Measurements from ENCODE around the gene OR9Q1. TPM values are rescaled to one million over a fixed set of nuclear protein-coding genes. Genes with fewer than 3 reads are reported as not detected.

The OR9Q1 gene
- total RNA-seq, 4 donors from 2014 or later, result not detected

DNA sequence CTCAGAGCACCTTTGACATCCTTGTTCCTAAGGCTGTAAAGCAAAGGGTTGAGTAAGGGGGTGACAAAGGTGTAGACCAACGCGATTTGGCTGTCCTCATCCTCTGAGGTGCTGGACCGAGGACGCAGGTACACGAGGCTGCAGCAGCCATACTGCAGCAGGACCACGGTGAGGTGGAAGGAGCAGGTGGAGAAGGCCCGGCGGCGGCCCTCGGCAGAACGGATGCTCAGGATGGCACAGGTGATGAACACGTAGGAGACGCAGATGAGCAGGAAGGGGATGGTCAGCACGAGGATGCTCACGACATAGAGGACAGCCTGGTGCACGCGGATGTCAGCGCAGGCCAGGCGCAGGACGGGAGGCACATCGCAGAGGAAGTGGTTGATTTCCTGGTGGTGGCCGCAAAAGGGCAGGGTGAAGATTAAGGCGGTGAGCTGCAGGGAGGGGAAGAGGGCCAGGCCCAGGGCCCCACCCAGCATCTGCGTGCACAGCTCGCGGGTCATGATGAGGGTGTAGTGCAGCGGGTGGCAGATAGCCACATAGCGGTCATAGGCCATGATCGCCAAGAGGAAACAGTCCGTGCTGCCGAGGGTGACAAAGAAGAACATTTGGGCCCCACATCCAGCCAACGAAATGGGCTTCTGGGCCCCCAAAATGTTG lies 204.4 kb downstream of the OR9Q1 start:
- TF ChIP-seq, protein P1, sequence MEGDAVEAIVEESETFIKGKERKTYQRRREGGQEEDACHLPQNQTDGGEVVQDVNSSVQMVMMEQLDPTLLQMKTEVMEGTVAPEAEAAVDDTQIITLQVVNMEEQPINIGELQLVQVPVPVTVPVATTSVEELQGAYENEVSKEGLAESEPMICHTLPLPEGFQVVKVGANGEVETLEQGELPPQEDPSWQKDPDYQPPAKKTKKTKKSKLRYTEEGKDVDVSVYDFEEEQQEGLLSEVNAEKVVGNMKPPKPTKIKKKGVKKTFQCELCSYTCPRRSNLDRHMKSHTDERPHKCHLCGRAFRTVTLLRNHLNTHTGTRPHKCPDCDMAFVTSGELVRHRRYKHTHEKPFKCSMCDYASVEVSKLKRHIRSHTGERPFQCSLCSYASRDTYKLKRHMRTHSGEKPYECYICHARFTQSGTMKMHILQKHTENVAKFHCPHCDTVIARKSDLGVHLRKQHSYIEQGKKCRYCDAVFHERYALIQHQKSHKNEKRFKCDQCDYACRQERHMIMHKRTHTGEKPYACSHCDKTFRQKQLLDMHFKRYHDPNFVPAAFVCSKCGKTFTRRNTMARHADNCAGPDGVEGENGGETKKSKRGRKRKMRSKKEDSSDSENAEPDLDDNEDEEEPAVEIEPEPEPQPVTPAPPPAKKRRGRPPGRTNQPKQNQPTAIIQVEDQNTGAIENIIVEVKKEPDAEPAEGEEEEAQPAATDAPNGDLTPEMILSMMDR (IDR thresholded peaks at IDR 0.05 in 4 of 5, conservative IDR thresholded peaks at IDR 0.05 in 1 of 5), result no peak
- no peak for TF ChIP-seq POLR2A (IDR thresholded peaks at IDR 0.05)
- no peak overlapping the region for H3K4me3 ChIP-seq
- H3K4me1 ChIP-seq, result no peaks in the 10 kb centered on the region
- no peaks in the 10 kb centered on the region for H3K27me3 ChIP-seq
- intact Hi-C loops (cut with DNase I; ENCODE audit: low total_unique reads) (no loop called here), in situ Hi-C loops (cut with MboI; ENCODE audit: low sequenced_read_pairs in 4 of 4) (no loop called here)
- H3K9me3 ChIP-seq, result no peaks in the 10 kb centered on the region
- H3K27ac ChIP-seq, result no peak overlapping the region
- ATAC-seq (no peak), DNase-seq (no peak)
- no peaks in the 10 kb centered on the region for H3K36me3 ChIP-seq

Other genes starting within 250 kb of the OR9Q1 start
- gene OR6Q1, start 7.1 kb downstream of the OR9Q1 start, total RNA-seq, result not detected
- gene OR9I1, start 101.6 kb downstream of the OR9Q1 start, total RNA-seq, result not detected
- not detected for gene OR9Q2, start 165.2 kb downstream of the OR9Q1 start, total RNA-seq
- not detected for gene OR1S2, start 180.3 kb downstream of the OR9Q1 start, total RNA-seq
- not detected for gene OR1S1, start 188.8 kb downstream of the OR9Q1 start, total RNA-seq
- not detected for gene OR10Q1, start 205.0 kb downstream of the OR9Q1 start, total RNA-seq
- under 1 TPM in 1 of 4 donors, not detected in 3; 0.31 TPM for gene OR10W1, start 244.4 kb downstream of the OR9Q1 start, total RNA-seq

Measured in gastrocnemius medialis (tissue), 4 donors.